H1 (cell line): ENCODE measurements around the gene ARNT2. TPM values are rescaled to one million over a fixed set of nuclear protein-coding genes. Genes with fewer than 3 reads are reported as not detected.

ENCODE experiments used
- CTCF ChIA-PET: fragments of 300-600 bp; sonication (Branson Sonifier 250); formaldehyde crosslinking; loops from one replicate; lab custom pipeline; 2021; ENCODE audit not compliant: partially characterized antibody; lab: Charles Lee
- POLR2A ChIA-PET: fragments of 300-600 bp; sonication (Branson Sonifier 250); formaldehyde crosslinking; loops from one replicate; lab custom pipeline; 2021; ENCODE audit warnings: inconsistent platforms; ENCODE audit not compliant: partially characterized antibody; lab: Charles Lee
- DNase-seq, 2 experiments: peaks; one replicate each; pipeline versions ENCODE4 v3.0.0 to v3.0.0-alpha.2; 2010 to 2022; ENCODE audit warnings: low spot score in 2 of 2, low read depth in 1 of 2, mixed read lengths in 1 of 2
- FAIRE-seq: peaks from 2 replicates; lab custom pipeline; 2011; peaks lifted over from hg19 to GRCh38; lab: Jason Lieb, UNC
- H2AFZ ChIP-seq: 2 replicates; pipeline ENCODE4 v1.8.1; 2012; ENCODE audit warnings: low read length, inconsistent platforms
- H2AK5ac ChIP-seq: 2 replicates; pipeline ENCODE4 v1.6.1; 2013; ENCODE audit warnings: low read depth, low read length
- H2BK120ac ChIP-seq: replicated peaks from 2 replicates; pipeline ENCODE3; 2013; ENCODE audit warnings: low read depth, low read length, inconsistent platforms
- H2BK12ac ChIP-seq: 2 replicates; pipeline ENCODE4 v1.6.1; 2013; ENCODE audit warnings: low read depth, low read length
- H2BK15ac ChIP-seq: 2 replicates; pipeline ENCODE4 v1.6.1; 2013; ENCODE audit warnings: low read length
- H2BK20ac ChIP-seq: 2 replicates; pipeline ENCODE4 v1.6.1; 2013; ENCODE audit warnings: low read length
- H2BK5ac ChIP-seq: 2 replicates; pipeline ENCODE4 v1.6.1; 2013; ENCODE audit warnings: low read depth, low read length
- H3K14ac ChIP-seq: 2 replicates; pipeline ENCODE4 v1.6.1; 2013; ENCODE audit warnings: inconsistent platforms; ENCODE audit not compliant: insufficient read length
- H3K18ac ChIP-seq: 2 replicates; pipeline ENCODE4 v1.6.1; 2013; ENCODE audit warnings: low read length; ENCODE audit errors: extremely low read depth
- H3K23ac ChIP-seq: 2 replicates; pipeline ENCODE4 v1.6.1; 2013; ENCODE audit warnings: inconsistent platforms; ENCODE audit not compliant: insufficient read length
- H3K23me2 ChIP-seq: 2 replicates; pipeline ENCODE4 v1.6.1; 2013; ENCODE audit warnings: low read depth, low read length
- H3K27ac ChIP-seq: 2 replicates; pipeline ENCODE4 v1.6.1; 2011; ENCODE audit warnings: low read depth, low read length, inconsistent platforms
- H3K27me3 ChIP-seq, 4 experiments: replicated peaks in 1 of 4; 1 replicate in 1 of 4; 2 replicates in 3 of 4; pipeline versions ENCODE4 v1.6.1 to v1.8.1; 2011 to 2013; ENCODE audit warnings: low read length in 3 of 4, mild to moderate bottlenecking in 3 of 4, inconsistent platforms in 2 of 4, mixed read lengths in 2 of 4, moderate library complexity in 1 of 4; ENCODE audit not compliant: control insufficient read depth in 3 of 4, insufficient read depth in 3 of 4; ENCODE audit errors: extremely low read depth in 1 of 4
- H3K36me3 ChIP-seq, 4 experiments: 2 replicates each; pipeline versions ENCODE4 v1.6.1 to v1.8.1; 2011 to 2013; ENCODE audit warnings: mild to moderate bottlenecking in 4 of 4, low read length in 3 of 4, moderate library complexity in 2 of 4, control low read depth in 1 of 4, inconsistent platforms in 1 of 4; ENCODE audit not compliant: insufficient read depth in 4 of 4, control insufficient read depth in 2 of 4
- H3K4ac ChIP-seq: replicated peaks from 2 replicates; pipeline ENCODE3; 2013; ENCODE audit warnings: low read length, low read depth, mixed read lengths, inconsistent platforms; ENCODE audit not compliant: insufficient read length
- H3K4me1 ChIP-seq, 4 experiments: replicated peaks in 1 of 4; 1 replicate in 1 of 4; 2 replicates in 3 of 4; pipeline versions ENCODE4 v1.6.1 to v1.8.1; 2011 to 2013; ENCODE audit warnings: low read length in 3 of 4, inconsistent platforms in 2 of 4, mixed read lengths in 1 of 4; ENCODE audit not compliant: insufficient read depth in 4 of 4, control insufficient read depth in 3 of 4
- H3K4me2 ChIP-seq, 2 experiments: 2 replicates each; pipeline versions ENCODE4 v1.6.1 to v1.8.1; 2011 to 2013; ENCODE audit warnings: low read depth in 2 of 2, low read length in 2 of 2, control low read depth in 1 of 2, inconsistent platforms in 1 of 2, mild to moderate bottlenecking in 1 of 2; ENCODE audit not compliant: insufficient read depth in 1 of 2
- H3K4me3 ChIP-seq, 4 experiments: fragments of 200-600, 300-600 bp in 1 of 4; sonication (generic), shearing (Covaris generic), sonication (Bioruptor Twin) in 1 of 4; 2 replicates each; pipeline versions ENCODE4 v1.5.1 to v1.8.1; 2011 to 2016; ENCODE audit warnings: low read length in 4 of 4, low read depth in 3 of 4, control low read depth in 2 of 4, inconsistent platforms in 2 of 4, mild to moderate bottlenecking in 2 of 4, mixed read lengths in 1 of 4, moderate library complexity in 1 of 4; ENCODE audit not compliant: insufficient read depth in 2 of 4; ENCODE audit errors: extremely low read depth in 1 of 4
- H3K56ac ChIP-seq: replicated peaks from 2 replicates; pipeline ENCODE3; 2013; ENCODE audit warnings: low read depth, mild to moderate bottlenecking, mixed read lengths, low read length, inconsistent platforms; ENCODE audit not compliant: insufficient read length
- H3K79me1 ChIP-seq: 2 replicates; pipeline ENCODE4 v1.6.1; 2013; ENCODE audit warnings: low read depth, low read length, control low read depth
- H3K79me2 ChIP-seq, 2 experiments: 2 replicates each; pipeline versions ENCODE4 v1.6.1 to v1.8.1; 2012 to 2013; ENCODE audit warnings: low read length in 2 of 2, mild to moderate bottlenecking in 2 of 2, inconsistent platforms in 1 of 2; ENCODE audit not compliant: insufficient read depth in 2 of 2, control insufficient read depth in 1 of 2
- H3K9ac ChIP-seq, 4 experiments: replicated peaks in 1 of 4; 1 replicate in 1 of 4; 2 replicates in 3 of 4; pipeline versions ENCODE4 v1.6.1 to v1.8.1; 2011 to 2013; ENCODE audit warnings: low read depth in 3 of 4, low read length in 3 of 4, control low read depth in 2 of 4, mild to moderate bottlenecking in 2 of 4, moderate library complexity in 2 of 4, inconsistent platforms in 1 of 4; ENCODE audit errors: extremely low read depth in 1 of 4
- H3K9me3 ChIP-seq, 2 experiments: 2 replicates each; pipeline versions ENCODE4 v1.6.1 to v1.8.1; 2012 to 2013; ENCODE audit warnings: mild to moderate bottlenecking in 2 of 2, moderate library complexity in 2 of 2, control low read depth in 1 of 2, inconsistent platforms in 1 of 2, low read depth in 1 of 2, low read length in 1 of 2, mixed read lengths in 1 of 2; ENCODE audit not compliant: insufficient read depth in 2 of 2
- H4K20me1 ChIP-seq, 2 experiments: replicated peaks in 1 of 2; 2 replicates each; pipeline versions ENCODE3 to v1.8.1; 2011 to 2013; ENCODE audit warnings: inconsistent platforms in 2 of 2, low read length in 2 of 2, mild to moderate bottlenecking in 1 of 2; ENCODE audit not compliant: insufficient read depth in 2 of 2, control insufficient read depth in 1 of 2
- H4K5ac ChIP-seq: 2 replicates; pipeline ENCODE4 v1.6.1; 2013; ENCODE audit warnings: low read length, low read depth, mixed read lengths, inconsistent platforms; ENCODE audit not compliant: insufficient read length
- H4K8ac ChIP-seq: 2 replicates; pipeline ENCODE4 v1.8.0; 2013; ENCODE audit warnings: mild to moderate bottlenecking, moderate library complexity, low read length, inconsistent platforms; ENCODE audit not compliant: insufficient read depth; ENCODE audit errors: extremely low read depth
- H4K91ac ChIP-seq: replicated peaks from 2 replicates; pipeline ENCODE3; 2013; ENCODE audit warnings: low read length, mixed read lengths, inconsistent platforms; ENCODE audit not compliant: insufficient read length
- CTBP2 ChIP-seq: IDR thresholded peaks from 2 replicates; pipeline ENCODE4 v1.7.0; 2011; ENCODE audit warnings: borderline replicate concordance, mild to moderate bottlenecking, moderate library complexity, mixed read lengths, low read length; ENCODE audit not compliant: insufficient read depth, insufficient read length
- HDAC6 ChIP-seq: IDR thresholded peaks from one replicate; pipeline ENCODE4 v1.7.1; 2012; ENCODE audit warnings: low read depth, mild to moderate bottlenecking, inconsistent platforms, low read length, moderate library complexity
- SP2 ChIP-seq: IDR thresholded peaks from 2 replicates; pipeline ENCODE4 v1.6.1; 2012; ENCODE audit warnings: mild to moderate bottlenecking, low read length, inconsistent platforms
- WGBS, 2 experiments: shearing (Covaris generic) in 1 of 2; methylation state at CpG; one replicate each; pipeline versions ENCODE4 v1.1.6 to v1.1.7; 2013 to 2015; ENCODE audit warnings: low lambda C conversion rate in 2 of 2, mixed read lengths in 2 of 2, inconsistent platforms in 1 of 2, low coverage in 1 of 2, missing lambda C conversion rate in 1 of 2; ENCODE audit not compliant: insufficient replicate concordance in 2 of 2, insufficient coverage in 1 of 2, insufficient read length in 1 of 2; ENCODE audit errors: extremely low coverage in 1 of 2, missing lambda C conversion rate in 1 of 2; 5-methylcytosine and 5-hydroxymethylcytosine counted together
- polyA plus RNA-seq, 7 experiments: library from polyadenylated mRNA; depleted of rRNA in 3 of 7; stranded (reverse) in 5 of 7; unstranded in 2 of 7; fragments of >200 nt in 5 of 7; fragments of 200-250 nt in 2 of 7; gene quantifications; 1 replicate in 5 of 7; 2 replicates in 1 of 7; 4 replicates in 1 of 7; pipeline versions ENCODE4 v1.2.1 to v1.2.3, GENCODE V29; 2011 to 2013; ENCODE audit warnings: missing spikeins in 2 of 7, mixed read lengths in 2 of 7
- total RNA-seq: library from RNA; stranded (reverse); fragmentation: NEBNext Ultra II Directional; extraction: Animal tissue kit (Norgen Biotek cat#: 25700); gene quantifications from 2 replicates; pipeline ENCODE4 v1.2.1, GENCODE V29; 2021

Gene ARNT2
- total and polyA plus RNA-seq, 2 of the 8 experiments (the other 6 are each of a cell fraction or from before 2014, with no cell fraction given), result 9.5 to 14.6 TPM

DNA sequence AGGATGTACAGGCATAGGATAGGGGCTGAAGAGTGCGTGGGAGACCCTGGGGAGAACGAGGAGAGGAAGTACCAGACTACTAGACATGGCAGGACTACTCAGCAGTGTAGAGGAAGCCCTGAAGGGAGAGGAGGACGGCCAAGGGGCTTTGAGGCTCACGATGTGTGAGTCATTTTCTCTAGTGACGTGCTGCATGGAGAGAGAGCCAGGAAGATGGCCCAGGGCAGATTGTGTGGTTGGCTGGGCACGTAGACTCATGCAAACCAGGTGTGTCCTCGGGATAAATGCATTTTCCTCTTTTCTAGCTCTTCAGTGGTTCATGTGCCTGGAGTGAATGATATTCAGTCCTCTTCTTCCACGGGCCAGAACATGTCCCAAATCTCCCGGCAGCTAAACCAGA is 175.9 kb downstream of the ARNT2 start:
- Histone ChIP-seq H3K56ac (no peak overlapping the region), H3K14ac (no peak overlapping the region), H4K5ac (no peak overlapping the region), H2BK120ac (no peak overlapping the region), H2AK5ac (no peak overlapping the region), H3K23ac (no peak overlapping the region), H3K23me2 (no peaks in the 10 kb centered on the region), H3K4ac (no peak overlapping the region), H3K36me3 (peaks cover 0 to 6% (median 0%) of the 10 kb centered on the region in 4 experiments; a peak in 4 of 8 replicates), H3K79me1 (no peaks in the 10 kb centered on the region; the same call in 1 of the 2 replicates), H3K18ac (no peak overlapping the region), H4K20me1 (no peaks in the 10 kb centered on the region), H2AFZ (no peak overlapping the region), H2BK20ac (no peak overlapping the region), H2BK5ac (no peak overlapping the region), H2BK15ac (no peak overlapping the region), H4K91ac (no peak overlapping the region), H3K9me3 (no peaks in the 10 kb centered on the region), H4K8ac (no peak overlapping the region), H3K4me3 (no peak overlapping the region), H3K9ac (no peak overlapping the region), H2BK12ac (no peak overlapping the region), H3K27me3 (no peaks in the 10 kb centered on the region), H3K4me2 (no peak overlapping the region), H3K27ac (no peak overlapping the region; the same call in 1 of the 2 replicates), H3K4me1 (no peaks in the 10 kb centered on the region; a peak in 1 of 7 replicates), H3K79me2 (no peaks in the 10 kb centered on the region)
- no peak for TF ChIP-seq HDAC6
- TF ChIP-seq SP2, result no peak
- no peak for TF ChIP-seq CTBP2
- DNase-seq (no peak), FAIRE-seq (no peak)
- 91% methylated on average over 9 of the region's 9 CpGs; no CpG with 5 or more reads in 1 of the 2 experiments for WGBS, 2 experiments
- ChIA-PET CTCF (interaction anchor here (0.7 to 6.2 kb wide), 8 partner anchors 9 to 901 kb away, joined by 3 to 43 read pairs (median 4); partner anchors contain the start of gene CEMIP), POLR2A (interaction anchor here (1.0 kb wide), 1 partner anchor 9 kb away, joined by 3 read pairs; no protein-coding TSS in a partner anchor)
